Measurements from ENCODE around the gene LIN7A.
"Not testable (repeated sequence)": the region's sequence is repeated elsewhere in the genome, so short reads cannot be mapped to it uniquely, and the experiment has no call there.

Gene LIN7A

GRCh38 chr12:80920006-80920405 lies 17.7 kb downstream of the LIN7A start:
- DNase-seq (ENCODE audit: low spot score): no peak

- no peak for DNase-seq (ENCODE audit: low spot score)
Observed at GRCh38 chr12:80917651-80918050, 20.1 kb downstream of the LIN7A start.

GRCh38 chr12:80912901-80913770 lies 24.6 kb downstream of the LIN7A start:
- no peak for DNase-seq (ENCODE audit: low spot score)

GRCh38 chr12:80909370-80909769 lies 28.4 kb downstream of the LIN7A start:
- no peak for DNase-seq (ENCODE audit: low spot score)

- no peak for DNase-seq (ENCODE audit: low spot score)
Observed at GRCh38 chr12:80902711-80903110, 35.0 kb downstream of the LIN7A start.

- DNase-seq (ENCODE audit: low spot score): no peak
Observed at GRCh38 chr12:80901661-80902060, 36.1 kb downstream of the LIN7A start.

- no peak for DNase-seq (ENCODE audit: low spot score)
Observed at GRCh38 chr12:80895240-80895639, 42.5 kb downstream of the LIN7A start.

GRCh38 chr12:80894179-80894578 lies 43.6 kb downstream of the LIN7A start:
- no peak for DNase-seq (ENCODE audit: low spot score)

- no peak for DNase-seq (ENCODE audit: low spot score)
Observed at GRCh38 chr12:80892597-80893445, 44.9 kb downstream of the LIN7A start.

- no peak for DNase-seq (ENCODE audit: low spot score)
Observed at GRCh38 chr12:80884651-80885050, 53.1 kb downstream of the LIN7A start.

- no peak for DNase-seq (ENCODE audit: low spot score)
Observed at GRCh38 chr12:80881106-80881505, 56.6 kb downstream of the LIN7A start.

- not testable (repeated sequence) for DNase-seq (ENCODE audit: low spot score)
Observed at GRCh38 chr12:80878452-80878851, 59.3 kb downstream of the LIN7A start.

GRCh38 chr12:80877721-80878265 lies 59.9 kb downstream of the LIN7A start:
- no peak for DNase-seq (ENCODE audit: low spot score)

- no peak for DNase-seq (ENCODE audit: low spot score)
Observed at GRCh38 chr12:80872053-80872452, 65.7 kb downstream of the LIN7A start.

- DNase-seq (ENCODE audit: low spot score): no peak
Observed at GRCh38 chr12:80869264-80869663, 68.5 kb downstream of the LIN7A start.

GRCh38 chr12:80868576-80868975 lies 69.2 kb downstream of the LIN7A start:
- no peak for DNase-seq (ENCODE audit: low spot score)

- DNase-seq (ENCODE audit: low spot score): peak; percentile 5
Observed at GRCh38 chr12:80867941-80868340, 69.8 kb downstream of the LIN7A start.

GRCh38 chr12:80864046-80864735 lies 73.5 kb downstream of the LIN7A start:
- DNase-seq (ENCODE audit: low spot score): no peak

- DNase-seq (ENCODE audit: low spot score): no peak
Observed at GRCh38 chr12:80862531-80862930, 75.2 kb downstream of the LIN7A start.

- DNase-seq (ENCODE audit: low spot score): no peak
Observed at GRCh38 chr12:80861641-80862378, 75.9 kb downstream of the LIN7A start.

GRCh38 chr12:80860928-80861327 lies 76.8 kb downstream of the LIN7A start:
- no peak for DNase-seq (ENCODE audit: low spot score)

Measured in HuH-7 (cell line).